Adrenal gland (tissue), 12 donors: ENCODE results near the gene GLCCI1. TPM values are rescaled to one million over a fixed set of nuclear protein-coding genes. Genes with fewer than 3 reads are reported as not detected.
A peak's percentile ranks its signal among the peaks of the same experiment; 100 is the strongest.

Source experiments
- DNase-seq, 7 donors: peaks; one replicate each; pipeline ENCODE4 v3.0.0-alpha.2; 2019 to 2020
- H3K27ac ChIP-seq, 5 donors: fragments of 200-600 bp; sonication (generic) in 4 of 5; 1 replicate in 3 of 5; 2 replicates in 2 of 5; pipeline versions ENCODE4 v1.5.1 to v1.8.0; 2016 to 2020; ENCODE audit warnings: mild to moderate bottlenecking in 1 of 5
- H3K27me3 ChIP-seq: fragments of 200-600 bp; 2 replicates; pipeline ENCODE4 v1.8.0; 2021
- H3K36me3 ChIP-seq, 2 donors: fragments of 200-600 bp; replicated peaks in 1 of 2; 1 replicate in 1 of 2; 2 replicates in 1 of 2; pipeline versions ENCODE4 v1.5.1 to v1.8.0; 2018 to 2022
- H3K4me1 ChIP-seq, 2 donors: fragments of 200-600 bp; replicated peaks in 1 of 2; 1 replicate in 1 of 2; 2 replicates in 1 of 2; pipeline versions ENCODE4 v1.5.1 to v1.8.0; 2018 to 2021
- H3K4me3 ChIP-seq, 4 donors: fragments of 200-600 bp; sonication (generic) in 3 of 4; one replicate each; pipeline ENCODE4 v1.5.1; 2016 to 2018
- H3K9me3 ChIP-seq, 3 donors: fragments of 200-600 bp; sonication (generic) in 1 of 3; replicated peaks in 1 of 3; 1 replicate in 2 of 3; 2 replicates in 1 of 3; pipeline versions ENCODE4 v1.5.1 to v1.8.0; 2016 to 2021
- POLR2A ChIP-seq, 2 donors: fragments of 450-650 bp; IDR thresholded peaks; one replicate each; pipeline ENCODE4 v1.6.1; 2017; ENCODE audit warnings: antibody characterized with exemption in 2 of 2, mild to moderate bottlenecking in 2 of 2, moderate library complexity in 1 of 2
- WGBS, 4 donors: extraction: QIAGEN DNeasy Blood & Tissue Kit in 2 of 4; methylation state at CpG; one replicate each; pipeline versions ENCODE4 v1.1.5 to v1.1.7; 2013 to 2017; 5-methylcytosine and 5-hydroxymethylcytosine counted together
- intact Hi-C, 2 donors: fragments of 100-400 bp; cut with DNase I; formaldehyde crosslinking; loops; one replicate each; pipeline versions ENCODE4 v1.14.1 to v1.15.0; 2022 to 2023
- polyA plus RNA-seq, 3 donors: library from polyadenylated mRNA; stranded (reverse); fragments of 200-250 nt in 2 of 3; fragments of 350-450 nt in 1 of 3; fragmentation: Illumina TruSeq in 1 of 3; extraction: RNeasy Lipid Tissue Mini Kit (QIAGEN cat#74804) in 1 of 3; gene quantifications; one replicate each; pipeline ENCODE4 v1.2.3, GENCODE V29; 2013 to 2014
- total RNA-seq, 9 donors: library from RNA; depleted of rRNA in 4 of 9; stranded (reverse); fragments of >200 nt in 4 of 9; fragments of 120-200 nt in 1 of 9; fragmentation: NEBNext Ultra II Directional in 1 of 9; extraction: Animal tissue kit (Norgen Biotek cat#: 25700) in 1 of 9; gene quantifications; one replicate each; pipeline versions ENCODE4 v1.1.0 to v1.2.4, GENCODE V29; 2013 to 2023
- TF ChIP-seq, protein P1 (sequence below), 6 experiments: fragments of 450-650 bp in 4 of 6; fragments of 200-600 bp in 2 of 6; sonication (generic) in 1 of 6; IDR thresholded peaks; 1 replicate in 5 of 6; 2 replicates in 1 of 6; pipeline versions ENCODE4 v1.5.1 to v1.8.0; 2016 to 2021; ENCODE audit warnings: antibody characterized with exemption in 6 of 6, mild to moderate bottlenecking in 2 of 6, moderate library complexity in 1 of 6
- donor health status: healthy with polysubstance abuse.
- donor health status: Bipolar disorder and iron deficiency.
- donor health status: DM: yes; HTN: yes; CAD: no.
- donor health status: DM: no; HTN: no; CAD: no.
- donor health status: DM: no; HTN: no; CAD: no.
- donor health status: DM: yes; HTN: yes; CAD: no.

Gene GLCCI1
- total and polyA plus RNA-seq, 12 donors = 2.4 to 23.6 (median 8.2) TPM

- Histone ChIP-seq H3K4me1 (no peaks in the 10 kb centered on the region), H3K9me3 (no peaks in the 10 kb centered on the region), H3K4me3 (no peak overlapping the region), H3K36me3 (no peaks in the 10 kb centered on the region), H3K27ac (no peak overlapping the region), H3K27me3 (no peaks in the 10 kb centered on the region)
- 94 to 100% (median 97%) methylated on average over 2 to 4 of the region's 4 CpGs for WGBS, 4 donors
- TF ChIP-seq, protein P1, sequence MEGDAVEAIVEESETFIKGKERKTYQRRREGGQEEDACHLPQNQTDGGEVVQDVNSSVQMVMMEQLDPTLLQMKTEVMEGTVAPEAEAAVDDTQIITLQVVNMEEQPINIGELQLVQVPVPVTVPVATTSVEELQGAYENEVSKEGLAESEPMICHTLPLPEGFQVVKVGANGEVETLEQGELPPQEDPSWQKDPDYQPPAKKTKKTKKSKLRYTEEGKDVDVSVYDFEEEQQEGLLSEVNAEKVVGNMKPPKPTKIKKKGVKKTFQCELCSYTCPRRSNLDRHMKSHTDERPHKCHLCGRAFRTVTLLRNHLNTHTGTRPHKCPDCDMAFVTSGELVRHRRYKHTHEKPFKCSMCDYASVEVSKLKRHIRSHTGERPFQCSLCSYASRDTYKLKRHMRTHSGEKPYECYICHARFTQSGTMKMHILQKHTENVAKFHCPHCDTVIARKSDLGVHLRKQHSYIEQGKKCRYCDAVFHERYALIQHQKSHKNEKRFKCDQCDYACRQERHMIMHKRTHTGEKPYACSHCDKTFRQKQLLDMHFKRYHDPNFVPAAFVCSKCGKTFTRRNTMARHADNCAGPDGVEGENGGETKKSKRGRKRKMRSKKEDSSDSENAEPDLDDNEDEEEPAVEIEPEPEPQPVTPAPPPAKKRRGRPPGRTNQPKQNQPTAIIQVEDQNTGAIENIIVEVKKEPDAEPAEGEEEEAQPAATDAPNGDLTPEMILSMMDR (IDR thresholded peaks at IDR 0.05) = no peak
- no peak for TF ChIP-seq POLR2A (IDR thresholded peaks at IDR 0.05)
- no peak for DNase-seq
- intact Hi-C loops = no loop called here
These were observed 66.6 kb downstream of the GLCCI1 start for GRCh38 chr7:8035192-8035591.

GRCh38 chr7:8035647-8036518 lies 67.3 kb downstream of the GLCCI1 start:
- DNase-seq = no peak
- TF ChIP-seq, protein P1 (IDR thresholded peaks at IDR 0.05) = peak in 3 of 6 experiments; percentile 26 to 39 (median 32)
- TF ChIP-seq POLR2A (IDR thresholded peaks at IDR 0.05) = no peak
- no peaks in the 10 kb centered on the region for H3K9me3 ChIP-seq
- H3K27me3 ChIP-seq = no peaks in the 10 kb centered on the region
- no peak overlapping the region for H3K4me3 ChIP-seq
- WGBS, 4 donors = 92 to 100% (median 98%) methylated on average over 2 of the region's 2 CpGs
- no peaks in the 10 kb centered on the region for H3K4me1 ChIP-seq
- no peak overlapping the region for H3K27ac ChIP-seq
- intact Hi-C loops = no loop called here
- H3K36me3 ChIP-seq = no peaks in the 10 kb centered on the region

GRCh38 chr7:8037151-8037550 lies 68.6 kb downstream of the GLCCI1 start:
- DNase-seq = no peak
- TF ChIP-seq, protein P1 (IDR thresholded peaks at IDR 0.05) = no peak
- TF ChIP-seq POLR2A (IDR thresholded peaks at IDR 0.05) = no peak
- Histone ChIP-seq H3K27me3 (no peaks in the 10 kb centered on the region), H3K4me1 (no peaks in the 10 kb centered on the region), H3K9me3 (no peaks in the 10 kb centered on the region), H3K36me3 (no peaks in the 10 kb centered on the region), H3K27ac (no peak overlapping the region), H3K4me3 (no peak overlapping the region)
- WGBS, 4 donors = 91 to 97% (median 96%) methylated on average over 3 of the region's 3 CpGs
- intact Hi-C loops = no loop called here

DNA sequence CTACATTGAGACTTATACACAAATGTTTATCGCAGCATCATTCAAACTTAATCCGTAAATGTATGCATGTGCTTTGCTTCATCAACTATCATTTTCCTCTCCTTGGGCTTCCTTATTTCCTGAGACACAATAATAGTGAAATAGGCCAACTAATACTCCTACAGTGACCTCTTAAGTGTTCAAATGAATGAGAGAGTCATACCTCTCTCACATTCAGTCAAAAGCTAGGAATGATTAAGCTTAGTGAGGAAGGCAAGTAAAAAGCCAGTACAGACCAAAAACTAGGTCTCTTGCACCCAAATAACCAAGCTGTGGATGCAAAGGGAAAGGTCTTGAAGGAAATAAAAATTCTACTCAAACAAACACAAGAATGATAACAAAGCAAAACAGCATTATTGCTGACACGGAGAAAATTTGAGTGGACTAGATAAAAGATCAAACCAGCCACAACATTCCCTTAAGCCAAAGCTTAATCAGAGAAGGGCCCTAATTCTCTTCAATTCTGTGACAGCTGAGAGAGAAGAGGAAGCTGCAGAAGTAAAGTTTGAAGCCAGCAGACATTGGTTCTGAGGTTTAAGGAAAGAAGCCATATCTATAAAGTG lies 72.3 kb downstream of the GLCCI1 start:
- DNase-seq = no peak
- Histone ChIP-seq H3K36me3 (no peaks in the 10 kb centered on the region), H3K27ac (no peak overlapping the region), H3K4me1 (no peaks in the 10 kb centered on the region), H3K9me3 (no peaks in the 10 kb centered on the region), H3K27me3 (no peaks in the 10 kb centered on the region), H3K4me3 (no peak overlapping the region)
- intact Hi-C loops = no loop called here
- TF ChIP-seq, protein P1 (IDR thresholded peaks at IDR 0.05) = no peak
- no peak for TF ChIP-seq POLR2A (IDR thresholded peaks at IDR 0.05)
- WGBS, 4 donors = 87 to 92% (median 91%) methylated on average over 3 of the region's 3 CpGs
